ENCODE results near the gene PCIF1. TPM values are rescaled to one million over a fixed set of nuclear protein-coding genes. Genes with fewer than 3 reads are reported as not detected.

Gene PCIF1
- total RNA-seq, 1 experiment from 2014 or later: 18.4 TPM

GRCh38 chr20:45935416-45936046, 1.0 kb downstream of the PCIF1 start:
- Histone ChIP-seq H3K9me3 (ENCODE audit: low read length) (no peaks in the 10 kb centered on the region), H3K27ac (ENCODE audit: low read length) (peak overlapping the region; percentile 4; the same call in 1 of the 2 replicates), H3K9me2 (replicated peaks; ENCODE audit: low read length) (no peaks in the 10 kb centered on the region), H2AFZ (ENCODE audit: low read length) (peak overlapping the region; percentile 25), H3K4me3 (ENCODE audit: low read length) (peak overlapping the region; percentile 91), H3K79me2 (ENCODE audit: low read length) (peaks cover 38% of the 10 kb centered on the region), H3K36me3 (ENCODE audit: low read depth, low read length) (peaks cover 30% of the 10 kb centered on the region), H3K4me2 (ENCODE audit: low read length) (peak overlapping the region; percentile 92), H3K27me3 (ENCODE audit: low read length) (no peaks in the 10 kb centered on the region), H3K9ac (ENCODE audit: low read length) (peak overlapping the region; percentile 99), H3K4me1 (ENCODE audit: insufficient read depth, low read length) (peaks cover 12% of the 10 kb centered on the region; the same call in 1 of the 2 replicates), H3F3A (ENCODE audit: low read length, unreplicated experiment) (no peaks in the 10 kb centered on the region), H4K20me1 (ENCODE audit: low read length) (no peaks in the 10 kb centered on the region)
- DNase-seq (no peak), ATAC-seq (peak; percentile 25)
- CTCF ChIA-PET: interaction anchor here (0.6 to 0.7 kb wide), 3 partner anchors 13 to 78 kb away, joined by 3 to 13 read pairs (median 4); partner anchors contain the start of genes ACOT8 and ZSWIM3
- intact Hi-C loops (cut with micrococcal nuclease): loop anchor here (1.0 to 10.0 kb wide), 3 partner anchors 121 to 521 kb away; partner anchors contain the start of genes PIGT and UBE2C
- TF ChIP-seq CTCF (conservative IDR thresholded peaks at IDR 0.05; ENCODE audit: low read depth, low read length) (no peak), EZH2phosphoT487 (IDR thresholded peaks at IDR 0.05; ENCODE audit: borderline replicate concordance, low read length) (no peak), EZH2 (IDR thresholded peaks at IDR 0.05; ENCODE audit: low read length, unreplicated experiment) (no peak)
- BruUV-seq (replicated peaks): TSS peak; percentile 79
- POLR2A ChIA-PET (ENCODE audit: unreplicated experiment): interaction anchor here (0.5 to 1.6 kb wide), 15 partner anchors 23 to 320 kb away, joined by 3 to 28 read pairs (median 8); partner anchors contain the start of genes PLTP and SNX21

GRCh38 chr20:45937765-45938164, 3.3 kb downstream of the PCIF1 start:
- peaks cover 12% of the 10 kb centered on the region; the same call in 1 of the 2 replicates for H3K4me1 ChIP-seq (ENCODE audit: insufficient read depth, low read length)
- no peak overlapping the region for H2AFZ ChIP-seq (ENCODE audit: low read length)
- no peak for TF ChIP-seq CTCF (conservative IDR thresholded peaks at IDR 0.05; ENCODE audit: low read depth, low read length)
- TF ChIP-seq EZH2 (IDR thresholded peaks at IDR 0.05; ENCODE audit: low read length, unreplicated experiment): no peak
- no peak for TF ChIP-seq EZH2phosphoT487 (IDR thresholded peaks at IDR 0.05; ENCODE audit: borderline replicate concordance, low read length)
- H3K4me3 ChIP-seq (ENCODE audit: low read length): no peak overlapping the region
- H3K9ac ChIP-seq (ENCODE audit: low read length): no peak overlapping the region
- ChIA-PET CTCF (no interaction called here), POLR2A (ENCODE audit: unreplicated experiment) (no interaction called here)
- no peaks in the 10 kb centered on the region for H3K27me3 ChIP-seq (ENCODE audit: low read length)
- no peak overlapping the region for H3K4me2 ChIP-seq (ENCODE audit: low read length)
- no peaks in the 10 kb centered on the region for H4K20me1 ChIP-seq (ENCODE audit: low read length)
- BruUV-seq (replicated peaks): no TSS peak
- no peaks in the 10 kb centered on the region for H3K9me2 ChIP-seq (replicated peaks; ENCODE audit: low read length)
- H3K36me3 ChIP-seq (ENCODE audit: low read depth, low read length): peaks cover 40% of the 10 kb centered on the region
- H3K79me2 ChIP-seq (ENCODE audit: low read length): peaks cover 38% of the 10 kb centered on the region
- H3K9me3 ChIP-seq (ENCODE audit: low read length): no peaks in the 10 kb centered on the region
- intact Hi-C loops (cut with micrococcal nuclease): loop anchor here (10.0 kb wide), 2 partner anchors 123 to 523 kb away; partner anchors contain the start of genes PIGT and UBE2C
- no peak for DNase-seq
- no peak for ATAC-seq
- no peak overlapping the region for H3K27ac ChIP-seq (ENCODE audit: low read length)
- no peaks in the 10 kb centered on the region for H3F3A ChIP-seq (ENCODE audit: low read length, unreplicated experiment)

Data from PC-3 (cell line).